ENCODE data around the gene EFCAB6.

EFCAB6 gene

GRCh38 chr22:43479301-43479950 lies 332.7 kb downstream of the EFCAB6 start:
- H3K4me3 ChIP-seq (ENCODE audit: low read depth in 1 of 2, low read length in 2 of 2) = no peak overlapping the region
- no peaks in the 10 kb centered on the region for H3K4me1 ChIP-seq (ENCODE audit: control insufficient read depth in 1 of 2, insufficient read depth in 2 of 2, low read length in 2 of 2)
- H3K36me3 ChIP-seq (ENCODE audit: control insufficient read depth in 1 of 2, insufficient read depth in 2 of 2, low read length in 2 of 2) = no peaks in the 10 kb centered on the region
- H3K27me3 ChIP-seq (ENCODE audit: control insufficient read depth in 1 of 2, insufficient read depth in 2 of 2, low read length in 2 of 2) = no peaks in the 10 kb centered on the region
- no peaks in the 10 kb centered on the region for H3K9me3 ChIP-seq (ENCODE audit: control insufficient read depth in 1 of 2, low read length in 2 of 2)
- H3K9ac ChIP-seq (ENCODE audit: low read depth in 1 of 2, low read length in 2 of 2) = no peak overlapping the region
- no peak overlapping the region for H3K27ac ChIP-seq (ENCODE audit: low read depth, low read length)
